ENCODE results near the gene STOX2.

STOX2 gene

GRCh38 chr4:183926950-183927349 is 21.8 kb downstream of the STOX2 start:
- Histone ChIP-seq H3K36me3 (replicated peaks; ENCODE audit: low read depth, low read length) (no peaks in the 10 kb centered on the region), H4K20me1 (ENCODE audit: insufficient read depth, low read length) (no peaks in the 10 kb centered on the region), H3K79me2 (ENCODE audit: low read length) (no peaks in the 10 kb centered on the region), H3K4me1 (ENCODE audit: low read length) (peaks cover 10% of the 10 kb centered on the region), H3K4me3 (ENCODE audit: low read length) (no peak overlapping the region), H3K27me3 (ENCODE audit: low read depth, low read length) (no peaks in the 10 kb centered on the region), H3K27ac (ENCODE audit: low read length) (no peak overlapping the region), H2AFZ (ENCODE audit: low read depth, low read length) (no peak overlapping the region), H3K9me3 (ENCODE audit: insufficient read depth, low read length) (no peaks in the 10 kb centered on the region), H3K4me2 (ENCODE audit: low read length) (no peak overlapping the region), H3K9ac (ENCODE audit: low read length) (no peak overlapping the region)
- TF ChIP-seq CTCF (IDR thresholded peaks at IDR 0.05; ENCODE audit: low read depth, low read length) (no peak), EZH2phosphoT487 (IDR thresholded peaks at IDR 0.05; ENCODE audit: low read depth) (no peak)

- Histone ChIP-seq H3K4me1 (ENCODE audit: low read length) (no peaks in the 10 kb centered on the region), H4K20me1 (ENCODE audit: insufficient read depth, low read length) (no peaks in the 10 kb centered on the region), H3K27ac (ENCODE audit: low read length) (no peak overlapping the region), H2AFZ (ENCODE audit: low read depth, low read length) (no peak overlapping the region), H3K79me2 (ENCODE audit: low read length) (no peaks in the 10 kb centered on the region), H3K9me3 (ENCODE audit: insufficient read depth, low read length) (no peaks in the 10 kb centered on the region), H3K4me3 (ENCODE audit: low read length) (no peak overlapping the region), H3K36me3 (replicated peaks; ENCODE audit: low read depth, low read length) (no peaks in the 10 kb centered on the region), H3K4me2 (ENCODE audit: low read length) (no peak overlapping the region), H3K9ac (ENCODE audit: low read length) (no peak overlapping the region), H3K27me3 (ENCODE audit: low read depth, low read length) (no peaks in the 10 kb centered on the region)
- no peak for TF ChIP-seq EZH2phosphoT487 (IDR thresholded peaks at IDR 0.05; ENCODE audit: low read depth)
- TF ChIP-seq CTCF (IDR thresholded peaks at IDR 0.05; ENCODE audit: low read depth, low read length) = no peak
Observed at GRCh38 chr4:183932576-183932975, 27.5 kb downstream of the STOX2 start.

- no peak overlapping the region for H3K4me3 ChIP-seq (ENCODE audit: low read length)
- H4K20me1 ChIP-seq (ENCODE audit: insufficient read depth, low read length) = no peaks in the 10 kb centered on the region
- H3K4me1 ChIP-seq (ENCODE audit: low read length) = no peaks in the 10 kb centered on the region
- H3K9ac ChIP-seq (ENCODE audit: low read length) = no peak overlapping the region
- H3K27me3 ChIP-seq (ENCODE audit: low read depth, low read length) = no peaks in the 10 kb centered on the region
- H3K9me3 ChIP-seq (ENCODE audit: insufficient read depth, low read length) = no peaks in the 10 kb centered on the region
- TF ChIP-seq EZH2phosphoT487 (IDR thresholded peaks at IDR 0.05; ENCODE audit: low read depth) (no peak), CTCF (IDR thresholded peaks at IDR 0.05; ENCODE audit: low read depth, low read length) (no peak)
- no peak overlapping the region for H3K27ac ChIP-seq (ENCODE audit: low read length)
- no peaks in the 10 kb centered on the region for H3K36me3 ChIP-seq (replicated peaks; ENCODE audit: low read depth, low read length)
- H3K4me2 ChIP-seq (ENCODE audit: low read length) = no peak overlapping the region
- no peak overlapping the region for H2AFZ ChIP-seq (ENCODE audit: low read depth, low read length)
- no peaks in the 10 kb centered on the region for H3K79me2 ChIP-seq (ENCODE audit: low read length)
Observed at GRCh38 chr4:183934761-183935160, 29.7 kb downstream of the STOX2 start.

GRCh38 chr4:183935355-183936005 is 30.4 kb downstream of the STOX2 start:
- Histone ChIP-seq H3K4me1 (ENCODE audit: low read length) (no peaks in the 10 kb centered on the region), H3K4me3 (ENCODE audit: low read length) (no peak overlapping the region), H3K27ac (ENCODE audit: low read length) (no peak overlapping the region), H4K20me1 (ENCODE audit: insufficient read depth, low read length) (no peaks in the 10 kb centered on the region), H3K4me2 (ENCODE audit: low read length) (no peak overlapping the region), H2AFZ (ENCODE audit: low read depth, low read length) (no peak overlapping the region), H3K9ac (ENCODE audit: low read length) (no peak overlapping the region), H3K9me3 (ENCODE audit: insufficient read depth, low read length) (no peaks in the 10 kb centered on the region), H3K79me2 (ENCODE audit: low read length) (no peaks in the 10 kb centered on the region), H3K27me3 (ENCODE audit: low read depth, low read length) (no peaks in the 10 kb centered on the region), H3K36me3 (replicated peaks; ENCODE audit: low read depth, low read length) (no peaks in the 10 kb centered on the region)
- TF ChIP-seq EZH2phosphoT487 (IDR thresholded peaks at IDR 0.05; ENCODE audit: low read depth) = no peak
- TF ChIP-seq CTCF (IDR thresholded peaks at IDR 0.05; ENCODE audit: low read depth, low read length) = no peak

Data from OCI-LY3 (cell line).